HFF-Myc (cell line): ENCODE results near the gene PKIB.

Source experiments
- DNase-seq: peaks from one replicate; pipeline ENCODE4 v3.0.0-alpha.2; 2011; ENCODE audit warnings: low read depth; ENCODE audit errors: extremely low read depth
- H3K4me3 ChIP-seq: replicated peaks from 2 replicates; pipeline ENCODE4 v1.5.1; 2011; ENCODE audit warnings: low read depth, mild to moderate bottlenecking, control low read depth, low read length
- CTCF ChIP-seq: IDR thresholded peaks from 2 replicates; pipeline ENCODE4 v1.5.1; 2012; ENCODE audit warnings: mild to moderate bottlenecking, low read depth, low read length, control low read depth; ENCODE audit errors: missing control alignments

The PKIB gene

DNA sequence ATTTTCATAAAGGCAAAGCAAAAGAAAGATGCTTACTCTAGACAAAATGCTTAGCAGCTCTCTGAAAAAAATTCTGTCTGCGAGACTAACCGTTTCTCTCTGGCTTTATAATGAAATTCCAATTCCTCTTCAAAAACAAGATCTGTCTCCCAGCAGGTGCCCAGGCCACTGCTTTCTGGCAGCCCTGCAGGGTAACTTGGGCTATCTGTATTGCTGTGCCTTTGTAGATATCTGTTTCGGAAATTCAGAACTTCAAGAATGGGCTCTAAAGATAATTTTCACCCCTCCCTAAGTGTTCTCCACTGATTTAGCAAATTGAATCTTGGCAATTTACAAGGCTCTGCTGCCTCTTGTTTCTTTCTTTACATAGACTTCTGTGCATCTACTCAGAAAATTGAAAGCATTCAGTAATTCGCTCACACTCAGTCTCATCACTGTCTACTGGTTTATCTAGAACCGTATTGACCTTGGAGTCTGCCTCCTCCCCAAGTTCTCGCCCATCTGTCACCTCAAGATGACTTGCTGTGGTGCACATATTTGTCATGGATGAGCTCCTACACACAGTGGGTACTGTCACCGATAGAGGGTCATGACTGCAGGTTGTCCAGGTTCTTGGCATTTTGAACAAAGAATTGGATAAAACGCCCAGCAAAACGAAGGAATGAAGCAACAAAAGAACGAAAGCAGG is 142.9 kb downstream of the PKIB start:
- DNase-seq, result no peak
- no peak overlapping the region for H3K4me3 ChIP-seq
- TF ChIP-seq CTCF, result no peak

DNA sequence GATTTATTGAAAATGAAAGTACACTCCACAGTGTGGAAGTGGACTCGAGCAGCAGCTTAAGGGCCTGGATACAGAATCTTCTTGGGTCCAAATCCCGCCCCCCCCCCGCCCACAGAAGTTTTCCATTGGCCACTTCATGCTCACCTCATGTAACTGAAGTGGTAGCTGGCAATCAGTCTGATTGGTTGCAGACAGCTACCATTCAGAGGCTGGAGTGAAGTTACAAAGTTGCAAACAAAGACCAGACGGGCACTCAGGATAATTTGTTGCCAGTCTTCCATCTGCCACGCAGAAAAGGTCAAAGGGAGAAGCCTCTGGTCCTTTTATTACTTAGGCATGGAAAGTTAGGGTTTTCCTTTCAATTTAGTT is 143.5 kb downstream of the PKIB start:
- no peak overlapping the region for H3K4me3 ChIP-seq
- DNase-seq, result no peak
- no peak for TF ChIP-seq CTCF

DNA sequence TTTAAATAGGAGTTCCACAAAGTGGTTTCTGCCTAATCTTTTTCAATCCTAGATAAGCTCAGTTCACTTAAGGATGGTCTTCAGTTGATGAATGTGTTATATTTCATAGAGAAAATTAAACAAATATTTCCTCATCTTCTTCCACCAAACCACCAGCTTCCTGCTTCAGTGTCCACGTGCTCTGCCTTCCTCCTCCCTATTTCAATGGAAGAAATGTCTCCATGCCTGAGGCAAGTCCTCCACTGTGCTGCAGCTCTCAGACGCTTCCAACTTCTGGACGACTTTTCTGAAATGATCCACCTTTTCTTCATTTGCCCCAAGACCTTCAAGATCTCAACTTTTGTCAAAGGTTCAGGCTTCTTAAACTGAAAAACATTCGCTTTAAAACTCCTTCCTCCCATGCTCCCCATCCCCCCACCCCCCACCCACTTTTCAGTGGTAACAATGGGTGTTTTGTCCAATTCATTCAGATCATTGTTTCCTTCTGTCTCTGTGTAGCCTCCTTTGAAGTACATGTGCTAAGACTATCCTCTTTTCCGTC is 144.1 kb downstream of the PKIB start:
- TF ChIP-seq CTCF, result no peak
- DNase-seq, result no peak
- no peak overlapping the region for H3K4me3 ChIP-seq

GRCh38 chr6:122755901-122756300 is 145.7 kb downstream of the PKIB start:
- no peak overlapping the region for H3K4me3 ChIP-seq
- no peak for DNase-seq
- no peak for TF ChIP-seq CTCF

- no peak for DNase-seq
- TF ChIP-seq CTCF, result no peak
- no peak overlapping the region for H3K4me3 ChIP-seq
These were observed 148.7 kb downstream of the PKIB start for GRCh38 chr6:122758927-122759334.

DNA sequence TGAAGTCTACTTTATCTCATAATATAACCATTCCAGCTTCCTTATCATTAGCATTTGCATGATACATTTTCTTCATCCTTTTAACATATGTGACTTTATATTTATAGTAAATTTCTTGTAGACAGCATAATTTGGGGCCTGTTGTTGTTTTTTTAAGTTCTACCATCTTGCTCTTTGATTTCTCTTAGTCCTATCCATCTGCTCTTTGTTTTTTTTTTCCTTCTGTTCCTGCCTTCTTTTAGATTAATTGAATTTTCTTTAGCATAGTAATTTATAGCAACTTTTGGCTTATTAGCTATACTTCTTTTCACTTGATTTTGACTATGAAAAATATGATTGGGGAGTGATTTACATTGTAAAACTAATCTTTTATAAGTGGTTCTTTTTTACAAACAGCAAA is 150.1 kb downstream of the PKIB start:
- no peak overlapping the region for H3K4me3 ChIP-seq
- TF ChIP-seq CTCF, result no peak
- DNase-seq, result no peak

DNA sequence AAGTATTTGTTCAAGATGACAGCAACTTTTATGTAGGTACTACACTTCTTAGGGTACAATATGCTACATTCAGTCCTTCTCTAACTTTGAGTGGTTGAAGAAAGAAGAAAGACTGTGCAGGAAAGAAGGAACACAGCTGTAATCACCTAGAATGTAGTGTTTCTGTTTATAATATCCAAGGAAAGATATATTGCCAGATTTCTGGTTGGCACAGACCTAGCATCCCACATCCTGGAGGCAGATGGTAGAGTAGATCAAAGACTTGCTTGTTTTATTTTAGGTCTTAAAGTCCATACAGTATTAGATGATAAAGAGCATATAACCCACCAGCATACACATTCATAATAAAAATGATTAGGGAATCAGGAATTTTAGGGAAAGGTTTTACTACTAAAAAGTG is 156.1 kb downstream of the PKIB start:
- no peak for TF ChIP-seq CTCF
- H3K4me3 ChIP-seq, result no peak overlapping the region
- no peak for DNase-seq
